DND-41 (cell line): ENCODE measurements around the gene ESYT2.
"Not testable (repeated sequence)": the region's sequence is repeated elsewhere in the genome, so short reads cannot be mapped to it uniquely, and the experiment has no call there.

ENCODE experiments used
- ATAC-seq: fragments of 200-7000 bp; cut with Tn5 transposase; 3 replicates; pipeline ENCODE4 v1.9.1; 2021; ENCODE audit warnings: low read depth; ENCODE audit not compliant: insufficient read depth
- DNase-seq: peaks from one replicate; pipeline ENCODE4 v3.0.0-alpha.2; 2020
- H2AFZ ChIP-seq: 2 replicates; pipeline ENCODE4 v1.6.0; 2012; ENCODE audit warnings: low read depth, low read length
- H3K27ac ChIP-seq: 2 replicates; pipeline ENCODE4 v1.5.1; 2012; ENCODE audit warnings: low read length, inconsistent platforms
- H3K27me3 ChIP-seq: fragments of 200-600 bp; sonication (generic); 2 replicates; pipeline ENCODE4 v1.6.0; 2012; ENCODE audit warnings: low read length, mild to moderate bottlenecking, inconsistent platforms; ENCODE audit not compliant: insufficient read depth, poor library complexity
- H3K36me3 ChIP-seq: 2 replicates; pipeline ENCODE4 v1.5.1; 2012; ENCODE audit warnings: low read length, inconsistent platforms; ENCODE audit not compliant: insufficient read depth
- H3K4me1 ChIP-seq: 2 replicates; pipeline ENCODE4 v1.5.1; 2012; ENCODE audit warnings: mild to moderate bottlenecking, low read length; ENCODE audit not compliant: insufficient read depth
- H3K4me2 ChIP-seq: 2 replicates; pipeline ENCODE4 v1.6.0; 2012; ENCODE audit warnings: mild to moderate bottlenecking, moderate library complexity, low read length, inconsistent platforms; ENCODE audit not compliant: insufficient read depth
- H3K4me3 ChIP-seq, 2 experiments: fragments of 200-600 bp in 1 of 2; shearing (Covaris generic) in 1 of 2; 2 replicates each; pipeline ENCODE4 v1.5.1; 2012 to 2016; ENCODE audit warnings: inconsistent platforms in 2 of 2, low read length in 2 of 2, mild to moderate bottlenecking in 2 of 2, low read depth in 1 of 2, moderate library complexity in 1 of 2
- H3K79me2 ChIP-seq: 2 replicates; pipeline ENCODE4 v1.6.0; 2012; ENCODE audit warnings: low read length, inconsistent platforms; ENCODE audit not compliant: insufficient read depth
- H3K9ac ChIP-seq: 2 replicates; pipeline ENCODE4 v1.6.0; 2012; ENCODE audit warnings: low read depth, mild to moderate bottlenecking, inconsistent platforms, low read length, moderate library complexity
- H3K9me3 ChIP-seq: 2 replicates; pipeline ENCODE4 v1.5.1; 2012; ENCODE audit warnings: low read length, moderate library complexity, mild to moderate bottlenecking, inconsistent platforms; ENCODE audit not compliant: insufficient read depth, severe bottlenecking
- H4K20me1 ChIP-seq: 2 replicates; pipeline ENCODE4 v1.6.0; 2012; ENCODE audit warnings: low read length; ENCODE audit not compliant: insufficient read depth
- CTCF ChIP-seq: IDR thresholded peaks from 2 replicates; pipeline ENCODE4 v1.5.1; 2012; ENCODE audit warnings: borderline replicate concordance, low read length, moderate library complexity, mild to moderate bottlenecking; ENCODE audit not compliant: poor library complexity, severe bottlenecking; ENCODE audit errors: extremely low read depth
- EZH2 ChIP-seq: IDR thresholded peaks from 3 replicates; pipeline ENCODE4 v1.6.1; 2012; ENCODE audit warnings: borderline replicate concordance, low read depth, mild to moderate bottlenecking, moderate library complexity, low read length, inconsistent platforms; ENCODE audit not compliant: severe bottlenecking

The ESYT2 gene

DNA sequence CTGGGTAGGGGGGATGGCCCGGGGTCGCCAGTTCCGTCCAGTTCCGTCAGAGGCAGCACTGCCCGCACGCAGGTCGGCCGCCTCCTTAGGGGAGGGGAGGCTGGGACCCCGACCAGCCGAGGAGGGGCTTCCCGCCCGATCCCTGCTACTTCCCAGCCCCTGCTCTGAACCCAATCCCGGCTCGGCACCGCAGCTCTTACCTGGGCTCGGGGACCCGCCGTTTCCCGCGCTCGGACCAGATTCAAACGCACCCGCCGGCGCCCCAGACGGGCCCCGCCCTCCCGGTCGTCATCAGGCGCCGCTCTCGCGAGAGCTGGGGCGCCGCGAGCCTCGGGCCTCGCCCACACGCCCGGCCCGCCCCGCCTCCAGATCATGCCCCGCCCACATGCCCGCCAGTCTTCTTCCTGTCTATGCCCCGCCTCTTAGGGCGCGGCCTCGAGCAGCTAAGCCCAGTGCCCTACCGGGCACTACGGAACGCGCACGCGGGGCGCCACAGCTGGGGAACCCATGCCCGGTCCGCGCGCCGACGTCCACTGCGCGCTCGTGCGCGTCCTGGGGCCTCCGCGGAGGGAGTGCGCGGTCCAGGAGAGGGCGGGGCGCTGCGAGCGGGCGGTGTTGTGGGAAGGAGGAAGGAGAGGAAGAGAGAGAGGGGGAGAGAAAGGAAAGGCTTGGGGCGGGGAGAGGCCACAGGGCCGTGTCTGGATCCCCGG is 124.6 kb downstream of the ESYT2 start, which contains the start of gene NCAPG2:
Gene NCAPG2, minus strand, starts transcription at position 281 of the 710 bp plus-strand sequence. CDS start 2,905 bp downstream, outside the sequence.
- peaks cover 49% of the 10 kb centered on the region for H3K79me2 ChIP-seq

DNA sequence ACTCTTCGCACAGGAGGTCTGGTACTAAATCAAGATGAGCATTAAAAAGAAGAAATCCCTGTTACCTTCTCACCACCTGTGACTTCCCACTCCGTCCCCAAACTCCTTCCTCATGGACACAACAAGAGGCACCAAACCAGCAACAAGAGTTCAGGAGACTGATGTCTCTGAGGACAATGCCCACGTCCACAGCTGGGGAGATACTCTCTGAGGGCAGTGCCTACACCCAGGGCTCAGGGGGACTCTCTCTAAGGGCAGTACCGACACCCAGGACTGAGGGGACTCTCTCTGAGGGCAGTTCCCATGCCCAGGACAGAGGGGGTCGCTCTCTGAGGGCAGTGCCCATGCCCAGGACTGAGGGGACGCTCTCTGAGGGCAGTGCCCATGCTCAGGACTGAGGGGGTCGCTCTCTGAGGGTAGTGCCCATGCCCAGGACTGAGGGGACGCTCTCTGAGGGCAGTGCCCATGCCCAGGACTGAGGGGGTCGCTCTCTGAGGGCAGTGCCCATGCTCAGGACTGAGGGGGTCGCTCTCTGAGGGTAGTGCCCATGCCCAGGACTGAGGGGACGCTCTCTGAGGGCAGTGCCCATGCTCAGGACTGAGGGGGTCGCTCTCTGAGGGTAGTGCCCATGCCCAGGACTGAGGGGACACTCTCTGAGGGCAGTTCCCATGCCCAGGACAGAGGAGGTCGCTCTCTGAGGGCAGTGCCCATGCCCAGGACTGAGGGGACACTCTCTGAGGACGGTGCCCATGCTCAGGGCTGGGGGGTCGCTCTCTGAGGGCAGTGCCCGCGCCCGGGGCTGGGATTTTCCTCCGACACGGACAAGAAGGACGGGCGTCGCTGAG is 125.4 kb downstream of the ESYT2 start:
- DNase-seq, H3K27me3 ChIP-seq, ATAC-seq: not testable (repeated sequence)
- peak overlapping the region; percentile 88 for H2AFZ ChIP-seq
- peaks cover 28% of the 10 kb centered on the region for H4K20me1 ChIP-seq
- peak overlapping the region; percentile 99 for H3K4me2 ChIP-seq
- H3K9ac ChIP-seq, result peak overlapping the region; percentile 100
- H3K4me3 ChIP-seq, result peak overlapping the region; percentile 87
- peaks cover 10% of the 10 kb centered on the region for H3K9me3 ChIP-seq
- H3K36me3 ChIP-seq, result peaks cover 52% of the 10 kb centered on the region
- peak overlapping the region; percentile 95 for H3K27ac ChIP-seq
- TF ChIP-seq CTCF, result peak; percentile 15
- H3K79me2 ChIP-seq, result peaks cover 57% of the 10 kb centered on the region
- peaks cover 52% of the 10 kb centered on the region for H3K4me1 ChIP-seq

More for the DNA sequence above, 124.6 kb downstream of the ESYT2 start, which contains the start of gene NCAPG2:
- ATAC-seq (peak; percentile 92), DNase-seq (peak; percentile 98)
- Histone ChIP-seq H3K9ac (peak within 1 kb of the TSS; percentile 100), H3K4me3 (peak within 1 kb of the TSS; percentile 87), H3K4me1 (peaks cover 52% of the 10 kb centered on the region), H3K36me3 (peaks cover 44% of the 10 kb centered on the region), H2AFZ (peak within 1 kb of the TSS; percentile 88), H3K27ac (peak within 1 kb of the TSS; percentile 95), H3K27me3 (no peaks in the 10 kb centered on the region), H3K9me3 (peaks cover 10% of the 10 kb centered on the region), H3K4me2 (peak within 1 kb of the TSS; percentile 99), H4K20me1 (peaks cover 20% of the 10 kb centered on the region)
- TF ChIP-seq CTCF (no peak), EZH2 (no peak)

DNA sequence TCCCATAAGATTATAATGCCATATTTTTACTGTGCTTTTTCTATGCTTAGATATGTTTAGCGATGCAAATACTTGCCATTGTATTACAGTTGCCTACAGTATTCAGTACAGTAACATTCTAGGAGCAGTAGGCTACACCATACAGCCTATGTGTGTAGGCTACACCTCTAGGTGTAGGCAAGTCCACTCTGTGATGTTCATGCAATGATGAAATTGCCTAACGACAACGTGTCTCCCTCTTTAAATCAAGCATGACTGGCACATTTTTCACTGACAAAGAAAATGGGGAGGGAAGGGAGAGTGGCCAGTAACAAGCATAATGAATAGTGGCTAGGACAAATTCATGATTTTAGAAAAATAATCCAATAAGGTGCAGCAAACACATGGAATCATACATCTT is 126.4 kb downstream of the ESYT2 start:
- H3K27ac ChIP-seq, result peak overlapping the region; percentile 95

More for the DNA sequence above, 126.4 kb downstream of the ESYT2 start:
- Histone ChIP-seq H3K4me3 (peak overlapping the region; percentile 87; a peak in 3 of 4 replicates), H3K79me2 (peaks cover 67% of the 10 kb centered on the region), H2AFZ (no peak overlapping the region), H3K27me3 (no peaks in the 10 kb centered on the region), H3K4me2 (peak overlapping the region; percentile 99), H4K20me1 (peaks cover 34% of the 10 kb centered on the region), H3K36me3 (peaks cover 61% of the 10 kb centered on the region), H3K4me1 (peaks cover 52% of the 10 kb centered on the region), H3K9me3 (peaks cover 10% of the 10 kb centered on the region), H3K9ac (peak overlapping the region; percentile 100)
- ATAC-seq, result no peak
- TF ChIP-seq CTCF, result no peak
- TF ChIP-seq EZH2, result no peak
- no peak for DNase-seq
